MV-4-11 (cell line): ENCODE measurements around the gene EFNA3.
A peak's percentile ranks its signal among the peaks of the same experiment; 100 is the strongest.

Source experiments
- DNase-seq: peaks from one replicate; lab custom pipeline; 2025; lab: John Stamatoyannopoulos, UW

EFNA3 gene

GRCh38 chr1:155048449-155049334 lies 29.9 kb upstream of the EFNA3 start:
- DNase-seq: no peak

- DNase-seq: no peak
These were observed 28.7 kb upstream of the EFNA3 start for GRCh38 chr1:155049651-155050559.

GRCh38 chr1:155050560-155051341 lies 27.9 kb upstream of the EFNA3 start, which contains the start of gene ADAM15:
ADAM15 (plus strand) TSS chr1:155051316; CDS start chr1:155051387, 71 bp downstream.
- DNase-seq: peak; percentile 71

GRCh38 chr1:155051342-155051776 lies 27.3 kb upstream of the EFNA3 start:
- no peak for DNase-seq

- no peak for DNase-seq
These were observed 26.7 kb upstream of the EFNA3 start for GRCh38 chr1:155051777-155052398.

DNA sequence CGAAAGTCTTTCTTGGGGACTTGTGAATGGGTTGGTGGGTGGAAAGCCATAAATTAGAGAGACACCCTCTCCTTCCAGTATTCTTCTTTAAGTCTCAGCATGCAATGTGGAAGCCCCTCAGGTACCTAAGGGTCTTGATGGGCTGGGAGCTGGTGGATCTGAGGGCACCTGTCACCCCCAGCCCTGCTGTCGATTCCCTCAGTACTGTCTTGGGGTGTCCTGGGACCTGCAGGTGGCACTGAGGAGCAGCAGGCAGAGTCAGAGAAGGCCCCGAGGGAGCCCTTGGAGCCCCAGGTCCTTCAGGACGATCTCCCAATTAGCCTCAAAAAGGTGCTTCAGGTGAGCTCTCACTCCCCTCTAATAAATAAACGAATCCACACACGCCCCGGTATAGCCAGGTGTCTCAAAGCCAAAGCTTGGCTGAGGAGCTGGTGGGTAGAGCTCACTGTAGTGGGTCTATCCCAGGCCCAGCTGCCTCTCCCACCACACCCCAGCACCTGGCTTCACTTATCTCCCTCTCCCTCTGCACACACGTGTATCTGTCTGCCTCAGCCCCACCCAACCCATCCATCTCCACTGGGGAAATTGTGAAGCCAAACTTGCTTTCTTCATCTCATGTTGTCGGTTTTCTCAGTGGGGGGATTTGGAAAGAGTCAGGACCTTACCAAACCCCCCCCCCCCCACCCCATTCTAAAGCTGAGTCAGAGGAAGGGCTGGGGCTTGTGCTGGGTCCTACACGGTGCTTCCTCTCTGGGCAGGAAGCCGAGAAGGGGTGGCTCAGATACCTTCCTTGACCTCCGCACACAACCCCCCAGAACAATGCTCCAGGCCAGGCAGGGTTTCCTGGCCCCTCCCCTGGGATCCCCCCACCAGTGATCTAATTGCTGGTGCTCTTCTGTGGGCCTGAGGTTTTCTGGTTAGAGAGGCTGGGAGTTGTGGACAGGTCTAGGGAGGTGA lies 25.9 kb upstream of the EFNA3 start:
- DNase-seq: no peak

GRCh38 chr1:155053531-155054105 lies 25.0 kb upstream of the EFNA3 start:
- DNase-seq: no peak

DNA sequence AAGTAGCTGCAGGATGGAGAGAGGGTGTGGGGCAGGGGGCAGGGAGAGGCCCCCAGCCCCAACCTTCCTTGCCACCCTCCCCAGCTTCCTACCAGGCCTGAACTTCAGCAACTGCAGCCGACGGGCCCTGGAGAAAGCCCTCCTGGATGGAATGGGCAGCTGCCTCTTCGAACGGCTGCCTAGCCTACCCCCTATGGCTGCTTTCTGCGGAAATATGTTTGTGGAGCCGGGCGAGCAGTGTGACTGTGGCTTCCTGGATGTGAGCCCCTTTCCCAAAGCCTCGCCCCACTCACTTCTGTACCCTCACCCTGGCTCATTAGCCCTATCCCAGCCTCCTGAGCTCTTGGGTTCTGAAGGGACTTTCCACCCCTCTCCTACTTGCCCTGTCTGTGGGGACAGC lies 21.5 kb upstream of the EFNA3 start:
- no peak for DNase-seq

- DNase-seq: no peak
These were observed 20.8 kb upstream of the EFNA3 start for GRCh38 chr1:155057788-155058211.

- DNase-seq: no peak
These were observed 17.9 kb upstream of the EFNA3 start for GRCh38 chr1:155060736-155061135.

GRCh38 chr1:155061381-155062150 lies 17.1 kb upstream of the EFNA3 start:
- DNase-seq: peak; percentile 69

DNA sequence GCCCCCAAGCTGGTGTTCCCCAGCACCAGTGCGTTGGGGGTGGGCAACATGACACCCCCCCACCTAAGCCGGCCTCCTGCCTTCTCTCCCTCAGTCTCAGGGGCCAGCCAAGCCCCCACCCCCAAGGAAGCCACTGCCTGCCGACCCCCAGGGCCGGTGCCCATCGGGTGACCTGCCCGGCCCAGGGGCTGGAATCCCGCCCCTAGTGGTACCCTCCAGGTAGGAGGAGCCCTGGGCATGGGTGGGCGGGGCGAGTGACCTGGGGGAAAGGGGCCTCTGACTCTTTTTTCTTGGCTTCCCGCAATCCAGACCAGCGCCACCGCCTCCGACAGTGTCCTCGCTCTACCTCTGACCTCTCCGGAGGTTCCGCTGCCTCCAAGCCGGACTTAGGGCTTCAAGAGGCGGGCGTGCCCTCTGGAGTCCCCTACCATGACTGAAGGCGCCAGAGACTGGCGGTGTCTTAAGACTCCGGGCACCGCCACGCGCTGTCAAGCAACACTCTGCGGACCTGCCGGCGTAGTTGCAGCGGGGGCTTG lies 16.4 kb upstream of the EFNA3 start:
- no peak for DNase-seq

- peak; percentile 30 for DNase-seq
These were observed 15.8 kb upstream of the EFNA3 start for GRCh38 chr1:155062702-155063411.

GRCh38 chr1:155063550-155064110 lies 15.0 kb upstream of the EFNA3 start, which contains the start of gene EFNA4:
EFNA4 (plus strand) TSS chr1:155063740; CDS start chr1:155063824, 84 bp downstream.
- peak; percentile 80 for DNase-seq

DNA sequence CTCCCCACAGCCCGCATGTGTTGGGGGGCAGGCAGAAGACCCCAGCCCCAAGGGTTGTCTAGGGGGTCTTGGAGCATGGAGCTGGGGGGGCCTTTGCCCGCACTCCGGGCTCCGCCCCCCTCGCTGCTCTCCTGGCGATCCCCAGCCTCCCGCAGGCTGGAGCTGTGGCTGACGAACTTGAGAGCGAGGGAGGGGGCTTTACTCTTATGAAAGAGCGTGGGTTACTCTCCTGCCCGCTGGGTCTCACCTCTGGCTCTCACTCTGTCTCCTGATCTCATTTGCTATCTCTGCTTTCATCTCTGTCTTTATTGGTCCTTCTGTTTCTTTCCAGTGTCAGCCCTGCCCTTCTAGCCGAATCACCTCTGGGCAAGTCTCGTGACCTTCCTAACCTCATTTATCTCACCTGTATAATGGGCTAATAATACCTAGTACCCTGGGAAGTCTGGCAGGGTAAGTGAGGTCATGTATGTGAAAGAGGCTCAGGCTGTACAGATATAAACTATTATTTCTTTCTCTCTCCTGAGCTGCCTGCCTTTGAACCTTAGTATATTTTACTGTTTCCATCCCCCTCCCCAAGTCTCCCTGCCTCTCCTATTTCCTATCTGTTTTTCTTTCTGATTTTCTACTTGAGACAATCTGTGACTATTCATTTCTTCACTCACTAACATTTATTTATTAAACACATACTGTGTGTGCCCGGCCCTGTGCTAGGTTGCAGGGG lies 14.4 kb upstream of the EFNA3 start:
- DNase-seq: no peak

DNA sequence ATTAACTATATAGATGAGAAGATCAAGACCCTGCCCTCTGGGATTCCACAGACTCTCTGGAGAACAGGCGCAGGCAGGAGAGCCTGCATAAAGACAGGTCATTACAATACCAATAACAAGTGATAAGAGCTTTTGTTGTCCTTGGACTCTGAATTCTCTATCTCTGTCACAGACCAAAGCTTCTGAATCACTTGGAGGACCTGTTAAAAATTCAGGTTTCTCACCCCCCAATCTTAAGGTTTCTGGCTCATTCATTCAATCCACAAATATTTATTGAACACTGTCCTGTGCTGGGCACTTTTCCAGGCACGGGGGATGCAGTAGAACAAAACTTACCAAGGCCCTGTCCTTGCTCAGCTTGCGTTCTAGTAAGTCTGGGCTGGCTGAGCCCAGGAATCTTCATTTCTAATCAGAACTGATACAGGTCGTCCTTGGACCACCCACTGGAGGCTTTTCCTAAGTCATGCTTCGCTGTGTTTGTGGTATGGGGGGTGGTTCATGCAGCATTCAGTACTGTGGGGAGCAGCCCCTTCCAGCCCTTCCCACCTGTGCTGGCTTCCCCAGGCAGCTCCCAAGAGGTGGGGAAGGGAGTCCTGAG lies 13.7 kb upstream of the EFNA3 start:
- no peak for DNase-seq

- DNase-seq: no peak
These were observed 11.9 kb upstream of the EFNA3 start for GRCh38 chr1:155066777-155067176.
